Mucosa of gallbladder (tissue), 1 donor: ENCODE data around the gene KIF7. TPM values are rescaled to one million over a fixed set of nuclear protein-coding genes. Genes with fewer than 3 reads are reported as not detected.
A peak's percentile ranks its signal among the peaks of the same experiment; 100 is the strongest.

Experiments used
- DNase-seq: peaks from one replicate; pipeline ENCODE4 v3.0.0-alpha.2; 2020; ENCODE audit warnings: low spot score
- total RNA-seq: library from RNA; stranded (reverse); gene quantifications from one replicate; pipeline ENCODE4 v1.2.1, GENCODE V29; 2021
- donor health status: DM: no; HTN: no; CAD: no.

The KIF7 gene
- total RNA-seq, 1 donor from 2014 or later, result 6.1 TPM

- no peak for DNase-seq
Observed at GRCh38 chr15:89670971-89671560, 15.8 kb upstream of the KIF7 start.

DNA sequence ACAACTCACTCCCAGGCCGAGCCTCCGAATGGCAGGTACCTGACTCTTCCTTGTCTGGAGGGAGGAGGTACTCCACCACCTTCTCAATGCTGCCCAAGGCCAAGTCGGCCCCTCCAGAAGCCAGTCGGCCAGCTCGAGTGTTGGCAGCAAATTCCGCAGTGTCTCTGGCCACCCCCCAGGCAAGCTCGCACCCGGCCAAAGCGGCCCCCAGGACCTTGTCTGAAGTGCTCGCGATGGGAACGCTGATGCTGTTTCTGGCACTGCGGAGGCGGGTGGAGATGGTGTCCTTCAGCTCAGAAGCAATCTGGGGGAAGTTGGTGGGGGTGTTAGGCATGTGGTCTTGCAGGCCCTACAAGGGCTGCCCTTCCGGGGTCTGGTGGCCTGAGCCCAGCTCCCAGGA, 14.7 kb upstream of the KIF7 start:
- DNase-seq, result no peak

DNA sequence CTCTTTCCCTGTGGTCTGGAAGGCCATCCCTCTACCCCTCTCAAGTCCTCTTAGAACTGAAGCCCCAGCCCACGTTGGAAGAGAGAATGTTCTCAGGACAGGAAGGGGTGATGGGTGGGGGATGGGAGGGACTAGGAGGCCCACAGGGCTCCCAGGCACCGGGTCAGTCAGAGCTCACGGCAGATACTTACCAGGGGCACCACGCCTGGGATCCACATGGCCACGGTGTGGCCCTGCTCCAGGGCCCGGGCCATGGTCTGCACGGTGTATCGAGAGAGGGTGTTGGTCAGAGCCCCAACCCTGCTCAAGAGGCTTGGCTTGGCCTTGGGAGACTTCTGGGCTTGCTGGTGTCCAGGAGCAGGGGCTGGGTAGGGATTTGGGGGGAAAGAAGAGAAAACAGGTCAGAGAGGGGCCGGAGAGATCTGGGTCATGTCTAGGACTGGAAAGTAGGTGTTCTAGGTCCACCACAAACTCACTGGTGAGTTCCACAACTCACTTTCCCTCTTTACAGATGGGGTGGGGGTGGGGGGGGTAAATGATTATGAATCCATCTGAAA, 14.1 kb upstream of the KIF7 start:
- no peak for DNase-seq

DNA sequence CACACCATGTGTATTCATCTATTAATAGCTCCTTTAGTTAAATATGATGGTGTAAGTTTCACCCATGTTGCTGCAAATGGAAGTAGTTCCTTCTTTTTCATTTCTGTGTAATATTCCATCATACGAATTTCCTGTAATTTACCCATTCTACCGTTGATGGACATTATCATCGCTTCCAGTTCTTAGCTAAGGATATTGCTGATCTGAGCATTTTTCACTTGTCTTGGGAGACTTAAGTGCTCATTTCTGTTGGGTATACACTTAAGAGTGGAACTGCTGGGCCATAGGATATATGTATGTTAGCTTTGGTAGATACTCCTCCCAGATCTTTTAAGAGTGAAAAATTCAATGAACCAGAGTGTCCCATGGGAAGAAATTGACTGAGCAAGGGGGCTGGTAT, 12.9 kb upstream of the KIF7 start:
- no peak for DNase-seq

DNA sequence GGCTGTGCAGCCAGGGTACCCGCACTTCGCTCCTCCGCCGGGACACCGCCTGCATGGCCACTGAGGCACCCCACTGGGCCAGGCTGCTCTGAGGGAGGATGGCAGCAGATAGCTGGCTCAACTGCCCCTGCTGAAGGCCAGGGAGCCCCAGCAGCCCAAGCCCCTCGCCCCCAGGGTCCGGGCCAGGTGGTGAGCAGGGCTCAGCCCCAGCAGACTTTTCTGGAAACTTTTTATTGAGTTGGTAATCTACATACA, 12.4 kb upstream of the KIF7 start:
- DNase-seq, result no peak

DNA sequence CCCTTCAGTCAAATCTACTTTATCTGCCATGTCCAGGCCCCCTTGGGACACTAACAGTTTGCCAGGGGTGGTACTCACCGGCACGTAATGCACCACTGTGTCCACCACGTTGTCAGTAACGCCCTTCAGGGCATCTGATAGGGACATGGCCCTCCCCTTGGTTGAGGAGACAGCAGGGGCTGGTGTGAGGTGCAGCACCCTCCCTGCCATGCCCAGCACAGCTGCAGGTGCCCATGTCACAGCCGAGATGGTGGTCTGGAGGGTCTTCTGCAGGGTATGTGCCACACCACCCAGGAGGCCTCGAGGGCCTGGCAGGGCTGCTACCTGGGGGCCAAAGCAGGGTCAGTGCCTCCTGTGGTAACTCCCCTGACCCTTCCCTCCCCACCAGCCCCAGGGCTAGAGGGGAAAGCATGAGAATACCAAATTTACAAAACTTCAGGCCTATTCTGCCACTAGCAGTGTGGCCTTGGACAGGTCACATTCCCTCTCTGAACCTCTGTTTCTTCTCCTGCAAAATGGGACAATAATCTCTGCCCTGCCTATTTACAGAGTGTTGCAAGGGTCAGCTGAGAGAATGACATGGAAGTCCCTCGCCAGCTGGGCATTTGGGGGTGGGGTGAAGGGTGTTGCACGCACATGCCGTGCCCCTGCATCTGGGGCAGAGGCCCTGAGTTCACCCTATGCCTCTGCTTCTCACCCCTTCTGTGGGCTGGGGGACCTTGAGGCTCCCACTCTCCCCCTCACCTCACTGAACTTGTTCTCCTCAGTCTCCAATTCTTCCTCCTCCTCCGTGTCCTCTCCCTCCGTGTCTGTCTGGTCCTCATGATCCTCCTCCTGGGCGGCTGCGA, 11.8 kb upstream of the KIF7 start:
- no peak for DNase-seq

DNA sequence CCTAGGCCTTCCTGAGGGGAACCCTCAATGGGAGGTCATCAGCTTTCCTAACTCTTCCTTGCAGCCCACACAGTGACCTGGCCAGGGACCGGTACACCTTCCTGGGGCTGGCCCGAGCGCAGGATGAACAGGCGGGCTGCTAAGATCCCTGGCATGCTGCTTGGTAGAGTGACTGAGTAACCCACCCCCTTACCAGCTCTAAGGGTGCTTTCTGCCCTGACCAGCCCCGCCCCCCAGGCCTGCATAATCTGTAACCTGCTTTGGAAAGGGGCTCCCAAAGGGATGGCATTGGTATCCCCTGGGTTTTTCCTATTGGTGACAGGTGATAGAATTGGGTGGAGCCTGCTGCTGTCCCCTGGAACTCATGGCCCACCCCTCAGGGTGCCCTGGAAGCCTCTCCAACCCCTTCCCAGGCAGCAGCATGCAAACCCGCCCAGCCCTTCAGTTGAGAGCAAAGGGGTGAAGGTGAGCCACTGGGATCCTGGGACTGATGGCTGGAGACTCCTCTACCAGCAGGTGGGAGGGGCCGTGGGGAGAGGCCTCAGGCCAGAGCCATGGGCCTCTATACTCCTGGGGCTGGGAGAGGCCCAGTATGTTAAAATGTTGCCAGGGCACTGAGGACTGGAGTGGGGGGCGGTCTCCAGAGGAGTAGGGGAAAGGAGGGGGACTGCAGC, 11.1 kb upstream of the KIF7 start:
- DNase-seq, result no peak

- peak; percentile 43 for DNase-seq
Observed at GRCh38 chr15:89665449-89666181, 10.3 kb upstream of the KIF7 start.

DNA sequence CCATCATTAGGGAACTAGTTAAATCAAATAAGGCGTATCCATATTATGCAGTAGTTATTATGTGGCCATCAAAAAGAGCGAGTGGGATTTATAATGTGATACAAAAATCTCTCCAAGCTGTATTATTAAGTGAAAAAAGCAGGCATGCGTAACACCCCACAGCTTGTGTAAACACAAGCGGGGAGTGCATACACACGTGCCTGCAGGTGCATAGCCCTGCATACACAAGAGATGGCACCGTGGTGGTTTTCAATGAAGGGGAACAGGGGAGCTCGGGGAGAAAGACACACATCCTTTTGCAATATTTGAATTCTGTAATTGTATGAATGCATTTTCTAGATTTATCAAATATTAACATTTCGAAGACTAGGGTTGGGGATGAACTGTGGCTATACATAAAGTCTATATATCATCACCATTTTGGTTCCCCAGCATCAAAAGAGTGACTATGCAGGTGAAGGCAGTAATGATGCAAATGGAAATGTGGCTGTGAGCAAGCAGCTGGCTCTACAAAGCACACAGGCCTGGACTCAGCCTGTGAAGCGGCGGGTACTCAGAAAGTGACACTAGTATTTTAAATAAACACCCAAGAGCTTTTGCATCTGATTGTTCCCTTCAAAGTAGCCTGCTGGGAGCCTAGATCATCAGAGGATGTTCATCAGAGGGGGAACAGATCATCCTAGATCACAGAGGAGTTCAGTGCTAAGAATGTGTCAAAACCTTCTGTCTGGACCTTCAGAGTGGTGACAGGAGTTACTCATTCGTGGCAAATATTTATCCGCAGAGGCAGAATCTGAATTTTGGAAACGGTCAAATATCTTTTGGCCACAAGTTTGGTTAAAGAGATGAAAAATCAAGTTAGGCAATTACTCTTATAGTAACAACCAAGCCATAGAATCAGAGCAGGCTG, 9.4 kb upstream of the KIF7 start:
- DNase-seq, result no peak

DNA sequence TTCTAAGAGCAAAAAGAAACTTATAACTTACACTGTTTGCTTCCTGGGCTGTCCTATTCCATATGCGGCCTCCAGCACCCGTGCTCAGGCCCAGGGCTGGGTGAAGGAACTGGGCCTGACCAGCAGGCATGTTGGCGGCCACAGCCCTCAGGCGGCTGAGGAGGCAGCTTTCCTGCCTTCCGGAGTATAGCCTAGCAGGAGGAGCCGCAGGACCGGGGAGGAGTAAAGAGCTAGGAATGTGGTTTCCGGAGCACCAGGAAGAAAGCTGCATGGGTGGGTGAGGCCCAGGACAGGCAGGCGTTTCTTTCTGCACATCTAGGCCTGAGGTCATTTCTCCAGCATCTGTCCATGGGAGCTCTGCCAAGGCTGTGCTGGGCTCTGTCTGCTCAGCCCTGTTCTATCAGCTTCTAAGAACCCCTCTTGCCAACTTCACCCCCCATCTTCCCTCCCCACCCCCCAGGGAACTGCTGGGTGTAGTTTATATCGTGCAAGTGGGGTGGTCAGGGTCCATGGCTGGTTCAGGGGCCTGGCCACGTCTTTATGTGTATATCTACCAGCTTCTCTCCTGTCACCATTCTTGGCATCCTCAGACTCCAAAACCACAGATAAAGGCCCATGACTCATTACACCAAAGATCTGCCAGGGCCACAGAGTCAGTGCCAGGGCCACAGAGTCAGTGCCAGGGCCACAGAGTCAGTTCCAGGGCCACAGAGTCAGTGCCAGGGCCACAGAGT, 7.8 kb upstream of the KIF7 start:
- DNase-seq, result peak; percentile 71

DNA sequence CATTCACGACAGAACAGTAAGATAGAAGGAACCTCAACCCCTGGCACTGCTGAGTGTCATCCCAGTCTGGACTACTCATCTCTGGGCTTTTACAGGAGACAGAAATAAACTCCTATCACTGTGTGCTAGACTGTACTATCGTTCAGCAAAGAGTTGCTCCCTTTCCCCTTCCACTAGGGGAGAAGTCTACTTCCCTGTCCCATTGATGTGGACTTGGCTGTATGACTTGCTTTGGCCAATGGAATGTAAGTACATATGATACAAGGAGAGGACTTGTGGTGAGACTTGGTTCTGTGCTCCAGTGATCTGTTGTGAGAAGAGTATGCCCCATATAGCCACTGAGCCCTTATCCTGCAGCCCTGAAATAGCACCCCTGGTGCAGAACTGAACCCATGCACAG, 5.3 kb upstream of the KIF7 start:
- no peak for DNase-seq

- DNase-seq, result no peak
Observed at GRCh38 chr15:89659295-89659694, 4.0 kb upstream of the KIF7 start.

- DNase-seq, result no peak
Observed at GRCh38 chr15:89657686-89658200, 2.5 kb upstream of the KIF7 start.

- DNase-seq, result no peak
Observed at GRCh38 chr15:89656116-89656815, 999 bp upstream of the KIF7 start.

GRCh38 chr15:89654301-89654761, 936 bp downstream of the KIF7 start:
- DNase-seq, result no peak

GRCh38 chr15:89653578-89653977, 1.7 kb downstream of the KIF7 start:
- no peak for DNase-seq

DNA sequence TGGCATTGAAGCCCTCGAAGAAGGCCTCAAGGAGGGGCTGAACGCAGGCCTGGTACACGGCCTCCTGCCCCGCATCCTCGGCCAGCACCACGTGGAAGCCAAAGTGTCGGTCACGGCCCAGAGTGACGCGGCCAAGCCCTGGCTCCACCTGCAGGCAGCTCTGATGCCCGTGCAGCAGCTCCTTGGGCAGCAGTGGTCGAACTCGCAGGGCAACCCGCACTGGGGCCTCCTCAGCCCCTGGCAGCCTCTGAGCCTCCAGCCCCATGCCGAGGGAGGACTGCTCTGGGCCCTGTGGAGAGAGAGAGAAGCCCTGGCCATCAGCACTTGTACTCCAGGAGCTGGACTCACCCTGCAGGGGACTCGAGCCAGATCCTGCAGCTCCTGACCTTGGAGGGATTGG, 2.6 kb downstream of the KIF7 start:
- DNase-seq, result no peak

DNA sequence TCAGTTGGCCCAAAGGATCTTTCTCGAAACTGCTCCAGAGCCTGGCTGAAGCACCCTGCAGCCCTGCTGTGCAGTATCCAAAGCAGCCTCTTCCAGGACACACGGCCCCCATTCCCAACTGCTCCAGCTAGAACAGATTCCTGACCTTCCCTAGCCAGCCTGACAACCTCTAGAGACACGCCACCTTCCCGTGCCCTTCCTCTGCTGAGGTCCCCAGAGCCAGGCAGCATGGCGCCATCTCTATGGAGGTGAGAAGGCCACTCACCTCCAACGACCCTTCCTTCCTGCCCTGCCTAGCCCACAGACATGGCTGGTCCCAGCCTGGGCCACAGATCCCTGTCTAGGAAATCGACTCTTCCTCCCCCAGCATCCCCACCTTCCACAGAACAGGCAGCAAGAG, 3.1 kb downstream of the KIF7 start:
- DNase-seq, result no peak

GRCh38 chr15:89649716-89650115, 5.6 kb downstream of the KIF7 start:
- no peak for DNase-seq
